ENCODE results near the gene ASS1. TPM values are rescaled to one million over a fixed set of nuclear protein-coding genes. Genes with fewer than 3 reads are reported as not detected.

Gene ASS1
- total RNA-seq, result 1.7 and 1.8 TPM in 2 replicates

DNA sequence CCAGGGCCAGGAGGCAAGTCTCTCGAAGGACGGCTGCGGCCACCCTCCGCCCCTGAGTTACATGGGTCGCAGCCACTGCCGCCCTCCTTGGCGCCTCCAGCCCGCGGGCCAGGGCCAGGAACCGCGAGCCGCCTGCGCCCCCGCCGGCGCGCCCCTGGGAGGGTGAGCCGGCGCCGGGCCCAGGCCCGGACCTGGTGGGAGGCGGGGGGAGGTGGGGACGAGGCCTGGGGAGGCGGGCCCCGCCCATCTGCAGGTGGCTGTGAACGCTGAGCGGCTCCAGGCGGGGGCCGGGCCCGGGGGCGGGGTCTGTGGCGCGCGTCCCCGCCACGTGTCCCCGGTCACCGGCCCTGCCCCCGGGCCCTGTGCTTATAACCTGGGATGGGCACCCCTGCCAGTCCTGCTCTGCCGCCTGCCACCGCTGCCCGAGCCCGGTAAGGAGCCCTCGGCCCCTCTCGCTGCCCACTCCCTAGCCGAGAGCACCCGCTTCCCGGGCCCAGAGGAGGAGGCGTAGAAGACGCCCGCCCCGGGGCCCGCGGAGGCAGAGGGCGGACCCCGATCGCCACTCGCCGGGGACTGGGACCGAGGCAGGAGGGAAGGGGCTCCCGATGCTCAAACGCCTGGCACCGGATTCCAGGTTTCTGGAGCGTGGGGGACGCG is at the start of gene ASS1:
Gene ASS1, plus strand, starts transcription at position 397 of the 657 bp plus-strand sequence. CDS start 7,268 bp downstream, outside the sequence.

Other genes starting within 250 kb of the ASS1 start
- 0.07 TPM in 1 of 2 replicates, not detected in the other for gene HMCN2, start 179.2 kb upstream of the ASS1 start, total RNA-seq
- 21.5 and 23.4 TPM in 2 replicates for gene FUBP3, start 134.6 kb downstream of the ASS1 start, total RNA-seq
- not detected in 2 replicates for gene PRDM12, start 219.6 kb downstream of the ASS1 start, total RNA-seq
- 37.8 and 38.0 TPM in 2 replicates for gene EXOSC2, start 248.8 kb downstream of the ASS1 start, total RNA-seq

All from mammary microvascular endothelial cell (primary cell).